ENCODE results near the gene PDZRN4.

GRCh38 chr12:41485203-41485602, 297.1 kb downstream of the PDZRN4 start:
- no peak for TF ChIP-seq MXI1 (conservative IDR thresholded peaks at IDR 0.05; ENCODE audit: poor library complexity, severe bottlenecking)
- no peak for TF ChIP-seq TAF1 (IDR thresholded peaks at IDR 0.05; ENCODE audit: low read depth)
- TF ChIP-seq CTCF (IDR thresholded peaks at IDR 0.05; ENCODE audit: poor library complexity, severe bottlenecking): no peak
- TF ChIP-seq EZH2 (IDR thresholded peaks at IDR 0.05; ENCODE audit: borderline replicate concordance, insufficient read depth, low read length, poor library complexity, severe bottlenecking): no peak
